ENCODE data around the gene SPRR2E.

DNA sequence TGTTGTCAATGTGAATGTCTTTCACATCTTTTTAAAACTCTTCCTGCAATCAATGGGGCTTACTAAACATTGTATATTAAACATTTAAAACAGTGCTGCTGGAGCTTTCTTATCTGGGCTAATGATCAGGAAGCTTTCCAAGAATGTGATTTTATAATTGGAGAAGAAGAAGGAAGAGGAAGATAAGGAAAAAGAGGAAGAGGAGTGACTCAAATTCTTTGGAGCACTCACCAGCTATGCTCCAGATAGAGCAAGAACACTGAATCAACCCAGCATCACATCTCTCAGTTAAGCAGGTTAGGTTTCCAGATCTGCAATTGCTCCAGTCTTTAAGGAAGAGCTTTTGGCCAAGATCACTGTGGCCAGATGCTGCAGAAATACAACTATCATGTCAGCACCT is 1.4 kb upstream of the SPRR2E start:
- TF ChIP-seq GATA3 (IDR thresholded peaks at IDR 0.05; ENCODE audit: low read depth, low read length) (no peak), GATA2 (IDR thresholded peaks at IDR 0.05; ENCODE audit: low read depth, low read length) (no peak)

Data from SH-SY5Y (cell line).